Measurements from ENCODE around the gene CDYL2. TPM values are rescaled to one million over a fixed set of nuclear protein-coding genes. Genes with fewer than 3 reads are reported as not detected.

The CDYL2 gene
- total RNA-seq, 2 donors from 2014 or later, result 1.6 to 7.8 TPM

GRCh38 chr16:80601182-80601581 is 203.2 kb downstream of the CDYL2 start:
- H3K27me3 ChIP-seq, result no peaks in the 10 kb centered on the region
- no peak for ATAC-seq
- no peaks in the 10 kb centered on the region for H3K36me3 ChIP-seq (replicated peaks in 1 of 2; ENCODE audit: insufficient read depth in 1 of 2, low read depth in 2 of 2)
- TF ChIP-seq POLR2A (IDR thresholded peaks at IDR 0.05) (no peak), CTCF (IDR thresholded peaks at IDR 0.05) (no peak)
- H3K4me3 ChIP-seq, result no peak overlapping the region
- DNase-seq, result no peak
- H3K27ac ChIP-seq, result no peak overlapping the region
- WGBS, 2 donors, result 95 to 98% methylated on average over 4 of the region's 4 CpGs
- no peaks in the 10 kb centered on the region for H3K9me3 ChIP-seq
- intact Hi-C loops (cut with DNase I), result no loop called here
- no peaks in the 10 kb centered on the region for H3K4me1 ChIP-seq

- no peaks in the 10 kb centered on the region for H3K36me3 ChIP-seq (replicated peaks in 1 of 2; ENCODE audit: insufficient read depth in 1 of 2, low read depth in 2 of 2)
- WGBS, 2 donors, result 67 to 80% methylated on average over 3 of the region's 3 CpGs
These were observed 204.9 kb downstream of the CDYL2 start for GRCh38 chr16:80599466-80599865.

DNA sequence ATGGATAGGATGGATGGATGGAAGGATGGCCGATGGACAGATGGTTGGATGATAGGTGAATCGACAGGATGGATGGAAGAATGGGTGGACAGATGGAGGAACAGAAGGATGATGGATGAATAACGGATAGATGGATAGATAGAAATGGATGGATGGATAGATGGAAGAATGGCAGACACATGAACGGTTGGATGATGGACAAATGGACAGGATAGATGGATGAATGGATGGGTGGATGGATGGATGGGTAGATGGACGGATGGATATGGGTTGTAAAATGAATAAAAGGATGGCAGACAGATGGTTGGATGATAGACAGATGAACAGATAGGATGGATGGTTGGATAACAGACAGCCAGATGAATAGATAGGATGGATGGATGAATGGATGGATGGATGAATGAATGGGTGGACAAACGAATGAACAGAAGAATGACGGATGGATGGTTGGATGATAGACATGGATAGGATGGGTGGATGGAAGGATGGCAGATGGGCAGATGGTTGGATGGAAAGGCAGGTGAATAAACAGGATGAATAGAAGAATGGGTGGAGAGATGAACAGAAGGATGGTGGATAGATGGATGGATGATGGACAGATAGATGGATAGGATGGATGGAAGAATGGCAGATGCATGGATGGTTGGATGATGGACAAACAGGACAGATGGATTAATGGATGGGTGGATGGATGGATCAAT is 207.7 kb downstream of the CDYL2 start:
- TF ChIP-seq POLR2A (IDR thresholded peaks at IDR 0.05) (no peak), CTCF (IDR thresholded peaks at IDR 0.05) (no peak)
- ATAC-seq, result no peak
- no peak overlapping the region for H3K4me3 ChIP-seq
- H3K27me3 ChIP-seq, result no peaks in the 10 kb centered on the region
- WGBS, 2 donors, result 78 to 87% methylated on average over 7 of the region's 7 CpGs
- H3K27ac ChIP-seq, result no peak overlapping the region
- no peaks in the 10 kb centered on the region for H3K36me3 ChIP-seq (replicated peaks in 1 of 2; ENCODE audit: insufficient read depth in 1 of 2, low read depth in 2 of 2)
- H3K9me3 ChIP-seq, result no peaks in the 10 kb centered on the region
- DNase-seq, result no peak
- no peaks in the 10 kb centered on the region for H3K4me1 ChIP-seq
- intact Hi-C loops (cut with DNase I), result no loop called here

More at GRCh38 chr16:80599466-80599865, 204.9 kb downstream of the CDYL2 start:
- Histone ChIP-seq H3K4me3 (no peak overlapping the region), H3K4me1 (no peaks in the 10 kb centered on the region), H3K9me3 (no peaks in the 10 kb centered on the region), H3K27ac (no peak overlapping the region), H3K27me3 (no peaks in the 10 kb centered on the region)
- ATAC-seq (no peak), DNase-seq (no peak)
- TF ChIP-seq POLR2A (IDR thresholded peaks at IDR 0.05) (no peak), CTCF (IDR thresholded peaks at IDR 0.05) (no peak)
- intact Hi-C loops (cut with DNase I), result no loop called here

- ATAC-seq (no peak), DNase-seq (no peak)
- Histone ChIP-seq H3K27me3 (no peaks in the 10 kb centered on the region), H3K27ac (no peak overlapping the region), H3K9me3 (no peaks in the 10 kb centered on the region), H3K4me1 (no peaks in the 10 kb centered on the region), H3K36me3 (replicated peaks in 1 of 2; ENCODE audit: insufficient read depth in 1 of 2, low read depth in 2 of 2) (no peaks in the 10 kb centered on the region), H3K4me3 (no peak overlapping the region)
- intact Hi-C loops (cut with DNase I), result no loop called here
- no peak for TF ChIP-seq POLR2A (IDR thresholded peaks at IDR 0.05)
These were observed 209.6 kb downstream of the CDYL2 start for GRCh38 chr16:80594756-80595155.

DNA sequence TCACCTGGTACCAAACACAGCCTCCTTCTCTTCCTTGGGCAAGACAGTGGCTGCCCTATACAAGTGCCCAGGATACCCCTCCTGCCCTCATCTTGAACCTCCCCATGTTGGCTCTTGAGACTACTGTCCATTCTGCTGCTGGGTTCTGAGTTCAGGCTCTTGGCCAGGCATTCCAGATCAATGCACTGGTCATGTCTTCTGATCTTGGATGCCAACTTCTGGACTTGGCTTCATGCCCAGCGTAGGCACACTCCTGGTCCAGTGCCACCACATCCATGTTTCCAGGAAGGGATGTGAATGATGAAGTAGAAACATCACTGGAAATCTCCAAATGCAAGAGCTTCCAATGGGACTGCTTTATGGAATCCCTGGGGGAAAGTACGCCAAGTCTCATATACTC is 212.1 kb downstream of the CDYL2 start:
- H3K9me3 ChIP-seq, result no peaks in the 10 kb centered on the region
- no peaks in the 10 kb centered on the region for H3K27me3 ChIP-seq
- ATAC-seq, result no peak
- no peak for TF ChIP-seq POLR2A (IDR thresholded peaks at IDR 0.05)
- TF ChIP-seq CTCF (IDR thresholded peaks at IDR 0.05), result no peak
- no peak overlapping the region for H3K4me3 ChIP-seq
- intact Hi-C loops (cut with DNase I), result no loop called here
- H3K4me1 ChIP-seq, result no peaks in the 10 kb centered on the region
- H3K36me3 ChIP-seq (replicated peaks in 1 of 2; ENCODE audit: insufficient read depth in 1 of 2, low read depth in 2 of 2), result no peaks in the 10 kb centered on the region
- H3K27ac ChIP-seq, result no peak overlapping the region
- WGBS, 2 donors, result 69 to 71% methylated on average over 2 of the region's 2 CpGs
- DNase-seq, result no peak

Measured in body of pancreas (tissue), 4 donors.